ENCODE measurements around the gene FAM83F. TPM values are rescaled to one million over a fixed set of nuclear protein-coding genes. Genes with fewer than 3 reads are reported as not detected.

Gene FAM83F
- total and polyA plus RNA-seq, 7 donors, result under 0.01 to 19.5 (median 0.71) TPM

- no peak for TF ChIP-seq POLR2A (IDR thresholded peaks at IDR 0.05)
- no peak for TF ChIP-seq EP300 (IDR thresholded peaks at IDR 0.05)
- TF ChIP-seq POLR2AphosphoS5 (IDR thresholded peaks at IDR 0.05), result no peak
- TF ChIP-seq, protein P1, sequence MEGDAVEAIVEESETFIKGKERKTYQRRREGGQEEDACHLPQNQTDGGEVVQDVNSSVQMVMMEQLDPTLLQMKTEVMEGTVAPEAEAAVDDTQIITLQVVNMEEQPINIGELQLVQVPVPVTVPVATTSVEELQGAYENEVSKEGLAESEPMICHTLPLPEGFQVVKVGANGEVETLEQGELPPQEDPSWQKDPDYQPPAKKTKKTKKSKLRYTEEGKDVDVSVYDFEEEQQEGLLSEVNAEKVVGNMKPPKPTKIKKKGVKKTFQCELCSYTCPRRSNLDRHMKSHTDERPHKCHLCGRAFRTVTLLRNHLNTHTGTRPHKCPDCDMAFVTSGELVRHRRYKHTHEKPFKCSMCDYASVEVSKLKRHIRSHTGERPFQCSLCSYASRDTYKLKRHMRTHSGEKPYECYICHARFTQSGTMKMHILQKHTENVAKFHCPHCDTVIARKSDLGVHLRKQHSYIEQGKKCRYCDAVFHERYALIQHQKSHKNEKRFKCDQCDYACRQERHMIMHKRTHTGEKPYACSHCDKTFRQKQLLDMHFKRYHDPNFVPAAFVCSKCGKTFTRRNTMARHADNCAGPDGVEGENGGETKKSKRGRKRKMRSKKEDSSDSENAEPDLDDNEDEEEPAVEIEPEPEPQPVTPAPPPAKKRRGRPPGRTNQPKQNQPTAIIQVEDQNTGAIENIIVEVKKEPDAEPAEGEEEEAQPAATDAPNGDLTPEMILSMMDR (IDR thresholded peaks at IDR 0.05), result no peak
- no peak overlapping the region for H3K27ac ChIP-seq
- H3K27me3 ChIP-seq, result peaks cover 0 to 25% (median 3%) of the 10 kb centered on the region in 3 donors
- DNase-seq, result no peak
- intact Hi-C loops (cut with DNase I), result no loop called here
- no peaks in the 10 kb centered on the region for H3K9me3 ChIP-seq
- no peaks in the 10 kb centered on the region for H3K4me1 ChIP-seq
- WGBS, 2 donors, result 83 to 86% methylated on average over 6 of the region's 6 CpGs
- no peaks in the 10 kb centered on the region for H3K36me3 ChIP-seq
- no peak overlapping the region for H3K4me3 ChIP-seq
Measured at GRCh38 chr22:39980596-39980995, 14.2 kb upstream of the FAM83F start.

- no peak for DNase-seq
- no peaks in the 10 kb centered on the region for H3K36me3 ChIP-seq
- no peaks in the 10 kb centered on the region for H3K4me1 ChIP-seq
- 92 to 95% methylated on average over 4 of the region's 4 CpGs for WGBS, 2 donors
- intact Hi-C loops (cut with DNase I), result no loop called here
- no peak overlapping the region for H3K4me3 ChIP-seq
- H3K27ac ChIP-seq, result no peak overlapping the region
- no peaks in the 10 kb centered on the region for H3K9me3 ChIP-seq
- peaks cover 0 to 12% (median 0%) of the 10 kb centered on the region in 3 donors for H3K27me3 ChIP-seq
- TF ChIP-seq POLR2AphosphoS5 (IDR thresholded peaks at IDR 0.05), result no peak
- TF ChIP-seq, protein P1 (IDR thresholded peaks at IDR 0.05), result no peak
- no peak for TF ChIP-seq EP300 (IDR thresholded peaks at IDR 0.05)
- TF ChIP-seq POLR2A (IDR thresholded peaks at IDR 0.05), result no peak
Measured at GRCh38 chr22:39983346-39983745, 11.4 kb upstream of the FAM83F start.

DNA sequence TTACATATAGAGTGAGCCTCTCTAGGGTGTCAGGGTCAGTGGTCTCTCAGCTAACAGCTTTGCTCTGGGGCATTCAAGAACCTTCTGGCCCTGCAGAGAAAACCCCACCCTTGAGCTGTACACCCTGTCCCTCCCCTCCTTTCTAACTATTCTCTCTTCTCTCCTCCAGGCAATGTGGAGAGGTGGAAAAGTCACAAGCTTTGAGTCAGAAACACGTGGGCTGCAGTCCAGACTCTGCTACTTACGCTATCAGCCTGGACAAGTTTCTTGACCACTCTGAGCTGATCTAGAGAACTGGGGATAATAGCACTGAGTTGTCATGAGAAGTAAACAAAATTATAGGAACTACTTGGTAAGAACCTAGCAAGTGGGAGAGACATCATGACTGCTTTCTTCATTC lies 10.7 kb upstream of the FAM83F start:
- no peak overlapping the region for H3K27ac ChIP-seq

GRCh38 chr22:39984746-39985145 lies 10.0 kb upstream of the FAM83F start:
- H3K27me3 ChIP-seq, result peaks cover 0 to 11% (median 0%) of the 10 kb centered on the region in 3 donors
- no peaks in the 10 kb centered on the region for H3K9me3 ChIP-seq
- no peaks in the 10 kb centered on the region for H3K4me1 ChIP-seq
- intact Hi-C loops (cut with DNase I), result no loop called here
- 34 to 69% methylated on average over 2 of the region's 2 CpGs for WGBS, 2 donors
- no peak overlapping the region for H3K4me3 ChIP-seq
- TF ChIP-seq, protein P1 (IDR thresholded peaks at IDR 0.05), result no peak
- TF ChIP-seq EP300 (IDR thresholded peaks at IDR 0.05) (no peak), POLR2AphosphoS5 (IDR thresholded peaks at IDR 0.05) (no peak), POLR2A (IDR thresholded peaks at IDR 0.05) (no peak)
- no peaks in the 10 kb centered on the region for H3K36me3 ChIP-seq
- DNase-seq, result no peak
- H3K27ac ChIP-seq, result no peak overlapping the region

More for the DNA sequence above, 10.7 kb upstream of the FAM83F start:
- H3K9me3 ChIP-seq, result no peaks in the 10 kb centered on the region
- H3K4me1 ChIP-seq, result no peaks in the 10 kb centered on the region
- intact Hi-C loops (cut with DNase I), result no loop called here
- no peak for TF ChIP-seq POLR2AphosphoS5 (IDR thresholded peaks at IDR 0.05)
- no peak for TF ChIP-seq EP300 (IDR thresholded peaks at IDR 0.05)
- TF ChIP-seq POLR2A (IDR thresholded peaks at IDR 0.05), result no peak
- TF ChIP-seq, protein P1 (IDR thresholded peaks at IDR 0.05), result no peak
- no peaks in the 10 kb centered on the region for H3K36me3 ChIP-seq
- peaks cover 0 to 11% (median 0%) of the 10 kb centered on the region in 3 donors for H3K27me3 ChIP-seq
- H3K4me3 ChIP-seq, result no peak overlapping the region
- DNase-seq, result no peak
- 79 to 81% methylated on average over 2 of the region's 2 CpGs for WGBS, 2 donors

Data from sigmoid colon (tissue), 7 donors.